Hepatic stellate cell (primary cell): ENCODE results near the gene OPCML.
A peak's percentile ranks its signal among the peaks of the same experiment; 100 is the strongest.

ENCODE experiments used
- DNase-seq: peaks from one replicate; pipeline ENCODE4 v3.0.0; 2011; ENCODE audit warnings: low spot score

The OPCML gene

GRCh38 chr11:133133050-133133449, 399.3 kb downstream of the OPCML start:
- DNase-seq = no peak

GRCh38 chr11:133127741-133128140, 404.6 kb downstream of the OPCML start:
- no peak for DNase-seq

GRCh38 chr11:133123796-133124195, 408.5 kb downstream of the OPCML start:
- DNase-seq = no peak

DNA sequence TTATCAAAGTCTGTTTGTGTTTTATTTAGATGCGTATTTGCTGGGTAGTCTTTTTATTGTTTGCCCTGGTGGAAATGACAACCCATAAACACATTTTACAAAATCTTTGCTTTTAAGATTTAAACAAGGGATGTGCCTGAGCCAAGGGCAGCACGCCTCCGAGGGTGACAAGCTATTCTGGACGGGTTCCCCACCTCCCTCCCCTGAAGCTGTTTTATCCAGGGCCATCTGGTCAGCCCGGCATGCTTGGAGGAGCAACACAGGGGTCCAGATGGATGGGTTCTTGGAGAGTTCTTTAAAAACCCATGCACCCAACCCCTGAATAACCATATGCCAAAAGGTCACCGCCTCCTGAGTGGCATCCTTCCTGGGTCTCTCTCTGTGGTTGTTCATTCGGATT, 408.9 kb downstream of the OPCML start:
- DNase-seq = no peak

- no peak for DNase-seq
Measured at GRCh38 chr11:133122256-133122655, 410.0 kb downstream of the OPCML start.

DNA sequence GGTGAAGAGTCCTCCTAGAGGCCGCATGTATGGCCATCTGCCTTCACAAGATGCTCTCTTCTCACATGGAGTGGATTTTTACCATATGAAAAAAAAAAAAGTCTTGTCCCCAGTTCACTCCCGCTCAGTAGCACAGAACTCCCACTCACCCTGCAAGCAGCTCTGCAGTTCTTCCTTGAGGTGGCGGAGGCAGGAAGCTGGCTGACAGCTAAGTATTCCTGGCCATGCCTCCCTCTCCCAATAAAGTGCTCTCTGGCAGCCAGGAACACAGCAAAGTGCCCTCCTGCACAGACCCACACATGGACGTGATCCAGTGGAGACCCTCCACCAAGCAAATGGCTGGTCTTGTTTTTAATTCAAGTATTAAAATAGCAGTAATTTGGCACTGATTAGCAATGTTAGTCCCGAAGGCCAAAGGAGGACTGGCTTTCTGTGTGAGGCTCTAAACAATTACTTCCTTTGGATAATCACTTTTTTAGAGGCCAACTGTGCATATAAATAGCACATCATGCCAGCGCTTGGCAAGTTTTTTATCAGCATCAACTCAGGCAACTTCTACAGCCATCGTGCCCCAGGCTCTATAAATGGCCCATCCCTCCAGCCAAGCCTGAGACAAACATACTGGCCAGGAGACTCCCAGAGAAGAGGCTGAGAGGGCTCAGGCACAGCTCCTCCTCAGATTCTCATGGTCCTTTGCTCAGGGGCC, 413.6 kb downstream of the OPCML start:
- no peak for DNase-seq

GRCh38 chr11:133115099-133115498, 417.2 kb downstream of the OPCML start:
- DNase-seq = no peak

DNA sequence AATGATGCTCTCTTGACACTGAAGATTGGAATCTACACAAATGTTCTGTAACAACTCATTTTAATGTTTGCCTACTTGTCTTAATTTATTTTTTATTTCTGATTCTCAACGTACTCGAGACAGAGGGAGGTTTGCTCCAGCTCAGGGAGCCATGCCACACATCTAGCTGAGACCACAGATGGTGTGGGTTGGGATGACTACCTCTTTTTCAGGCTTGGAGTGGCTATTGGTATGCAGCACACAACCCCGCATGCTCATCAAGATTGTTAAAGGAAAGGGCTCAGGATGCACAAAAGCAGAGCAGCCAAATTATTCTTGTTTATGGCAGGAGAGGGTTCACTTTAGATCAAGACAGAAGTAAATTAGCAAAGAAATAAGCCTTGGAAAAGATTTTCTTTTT, 424.5 kb downstream of the OPCML start:
- no peak for DNase-seq

- no peak for DNase-seq
Measured at GRCh38 chr11:133107136-133107535, 425.2 kb downstream of the OPCML start.

DNA sequence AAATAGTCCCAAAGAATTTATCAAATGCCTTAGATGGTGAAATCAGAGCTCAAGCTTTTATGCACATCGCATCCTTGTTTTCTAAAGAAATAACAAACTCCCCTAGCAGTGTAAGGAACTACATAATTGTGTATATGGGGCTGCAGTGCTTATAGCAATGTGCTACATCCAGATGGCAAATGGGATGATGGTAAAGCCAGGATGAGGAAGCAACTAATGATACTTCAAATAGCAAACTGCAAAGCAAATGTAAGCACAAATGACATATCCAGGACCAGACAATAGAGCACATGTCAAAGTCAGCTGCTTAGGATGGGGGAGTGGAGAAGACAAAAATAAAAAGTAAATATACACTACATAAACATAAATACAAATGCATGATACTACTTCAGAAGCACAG, 425.9 kb downstream of the OPCML start:
- no peak for DNase-seq

DNA sequence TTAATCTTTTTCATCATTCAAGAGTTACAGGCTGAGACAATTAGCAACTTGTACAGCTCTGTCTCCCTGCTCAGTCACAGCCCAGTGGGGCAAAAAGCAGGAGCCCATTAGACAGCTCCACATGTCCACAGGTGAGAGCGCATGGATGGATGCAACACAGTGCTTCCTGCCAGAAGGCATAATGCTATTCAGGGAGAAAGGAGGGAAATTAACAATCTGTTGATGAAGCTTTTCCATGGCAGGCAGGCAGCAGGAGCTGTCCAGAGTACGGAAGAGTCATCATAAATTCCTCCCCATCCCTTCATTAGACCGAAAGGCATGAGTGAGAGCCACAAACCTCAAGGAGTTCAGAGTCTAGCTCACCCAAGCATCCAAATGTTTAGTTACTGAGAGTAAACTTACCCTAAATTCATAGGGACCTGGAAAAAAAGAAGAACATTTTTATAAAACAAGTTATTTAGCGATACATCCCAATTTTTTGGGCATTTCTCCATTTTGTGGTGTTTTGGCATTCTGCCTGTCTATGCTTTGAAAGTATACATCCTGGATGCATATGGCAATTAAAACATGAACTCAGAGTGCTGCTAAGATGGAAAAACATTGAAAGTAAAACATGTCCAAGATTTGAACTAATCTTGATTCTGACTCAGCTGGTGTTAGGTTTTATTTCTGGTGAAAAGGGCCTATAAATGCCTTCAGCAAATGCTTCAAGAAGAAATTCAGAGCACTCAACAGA, 428.1 kb downstream of the OPCML start:
- DNase-seq = no peak

- no peak for DNase-seq
Measured at GRCh38 chr11:133096981-133097380, 435.3 kb downstream of the OPCML start.

DNA sequence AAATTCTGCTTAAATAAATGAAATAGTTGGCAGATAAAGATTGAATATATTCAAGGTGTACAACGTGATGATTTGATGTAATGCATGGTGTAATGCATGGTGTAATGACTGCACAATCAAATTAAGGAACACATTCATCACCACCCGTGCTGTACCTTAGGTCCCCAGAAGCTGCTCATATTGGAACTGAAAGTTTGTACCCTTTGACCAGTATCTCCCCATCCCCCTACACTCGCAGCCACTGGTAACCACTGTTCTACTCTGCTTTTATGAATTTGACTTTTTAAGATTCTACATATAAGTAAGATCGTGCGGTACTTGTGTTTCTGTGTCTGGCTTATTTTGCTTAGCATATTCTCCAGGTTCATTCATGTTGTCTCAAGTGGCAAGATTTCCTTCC, 445.8 kb downstream of the OPCML start:
- no peak for DNase-seq

DNA sequence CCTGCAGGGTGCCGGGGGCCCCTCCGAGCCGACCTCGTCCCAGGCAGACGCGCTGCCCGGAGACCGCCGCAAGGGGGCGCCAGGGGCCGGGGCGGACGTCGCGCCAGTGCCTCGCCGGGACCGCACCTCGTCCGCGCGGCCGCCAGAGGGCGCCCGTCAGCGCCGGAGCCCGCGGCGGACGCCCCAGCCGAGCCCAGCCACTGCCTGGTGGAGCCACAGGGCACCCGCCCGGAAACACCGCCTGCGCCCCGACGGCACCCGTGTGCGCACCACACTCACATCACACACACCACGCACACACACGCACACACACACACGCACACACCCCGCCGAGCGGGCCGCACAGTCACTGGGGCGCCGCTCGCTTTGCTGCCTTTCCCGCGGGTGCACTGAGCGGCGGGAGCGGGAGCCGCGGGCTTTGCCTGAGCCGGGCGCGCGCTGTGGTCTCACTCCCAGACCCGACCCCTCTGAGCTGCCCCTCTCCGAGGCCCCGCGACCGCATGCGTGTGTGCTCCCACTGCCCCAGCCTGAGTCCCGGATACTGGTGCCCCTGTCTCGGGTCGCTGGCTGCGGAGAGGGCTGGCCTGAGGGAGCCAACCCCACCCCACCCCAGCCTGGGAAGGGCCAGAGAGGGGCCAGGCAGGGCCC, 449.3 kb downstream of the OPCML start:
- peak; percentile 65 for DNase-seq

GRCh38 chr11:133082453-133082781, 449.9 kb downstream of the OPCML start:
- no peak for DNase-seq

GRCh38 chr11:133081730-133082452, 450.4 kb downstream of the OPCML start:
- no peak for DNase-seq

- DNase-seq = no peak
Measured at GRCh38 chr11:133081020-133081419, 451.3 kb downstream of the OPCML start.

GRCh38 chr11:133078591-133079404, 453.5 kb downstream of the OPCML start:
- peak; percentile 27 for DNase-seq

DNA sequence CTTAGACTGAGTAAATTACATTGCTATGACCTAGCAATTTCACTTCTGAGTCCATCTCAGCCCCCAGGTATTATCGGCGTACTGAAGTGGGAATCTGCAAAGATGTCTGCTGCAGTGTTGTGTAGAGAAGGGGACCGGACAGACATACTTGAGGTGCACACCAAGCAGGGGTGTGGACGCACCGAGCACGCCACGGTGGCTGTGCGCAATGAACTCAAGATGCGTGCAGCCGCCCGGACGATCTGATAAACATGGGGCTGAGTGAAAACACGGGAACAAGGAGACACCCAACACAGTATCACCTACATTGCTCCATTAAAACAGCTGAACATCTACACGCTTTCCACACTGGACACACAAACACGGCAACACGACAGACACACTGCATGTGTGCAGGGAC, 454.3 kb downstream of the OPCML start:
- DNase-seq = no peak

- DNase-seq = no peak
Measured at GRCh38 chr11:133075351-133075750, 456.9 kb downstream of the OPCML start.

- DNase-seq = no peak
Measured at GRCh38 chr11:133072858-133073582, 459.3 kb downstream of the OPCML start.
